ENCODE measurements around the gene ITFG1. TPM values are rescaled to one million over a fixed set of nuclear protein-coding genes. Genes with fewer than 3 reads are reported as not detected.

ITFG1 gene
- total RNA-seq, 1 experiment from 2014 or later, result 18.0 TPM

GRCh38 chr16:47375423-47375822 is 85.4 kb downstream of the ITFG1 start:
- Mint-ChIP-seq H3K4me3 (no peak overlapping the region), H3K36me3 (ENCODE audit: insufficient read depth in 1 of 3, low read depth in 3 of 3) (peaks cover 0 to 5% (median 0%) of the 10 kb centered on the region in 3 experiments; a peak in 1 of 7 replicates), H3K9me3 (no peaks in the 10 kb centered on the region), H3K27ac (no peak overlapping the region), H3K4me1 (peaks cover 20 to 21% of the 10 kb centered on the region in 2 experiments), H3K27me3 (ENCODE audit: low read depth) (no peaks in the 10 kb centered on the region)
- H3K18ac ChIP-seq (ENCODE audit: insufficient read length, low read depth, low read length), result no peak overlapping the region
- no peak for TF ChIP-seq CTCF (conservative IDR thresholded peaks at IDR 0.05)
- H3K23me2 ChIP-seq (ENCODE audit: insufficient read length, low read depth, low read length, poor library complexity, severe bottlenecking), result no peaks in the 10 kb centered on the region
- H3K14ac ChIP-seq (ENCODE audit: insufficient read depth, low read length), result no peak overlapping the region
- DNase-seq, result no peak
- WGBS (ENCODE audit: extremely low coverage, insufficient read length, low lambda C conversion rate), result no CpG with 5 or more reads among the region's 1 CpG
- no peak overlapping the region for H2AFZ ChIP-seq (ENCODE audit: low read length)
- H3K23ac ChIP-seq (ENCODE audit: insufficient read length, low read depth, low read length), result no peak overlapping the region
- no peak overlapping the region for H3K4ac ChIP-seq (ENCODE audit: low read depth, low read length)
- H3K9ac ChIP-seq (ENCODE audit: extremely low read depth, insufficient read length, low read length), result no peak overlapping the region
- H3K27ac ChIP-seq (ENCODE audit: insufficient read length, low read depth, low read length), result no peak overlapping the region
- no peak overlapping the region for H2BK12ac ChIP-seq (ENCODE audit: insufficient read length, low read depth, low read length)
- H4K91ac ChIP-seq (ENCODE audit: insufficient read length, low read depth, low read length), result no peak overlapping the region
- H4K5ac ChIP-seq (ENCODE audit: insufficient read length, low read depth, low read length), result no peak overlapping the region
- H3K27me3 ChIP-seq (ENCODE audit: insufficient read depth, low read length), result no peaks in the 10 kb centered on the region
- H2BK20ac ChIP-seq (ENCODE audit: low read depth, low read length, poor library complexity, severe bottlenecking), result no peak overlapping the region
- H2BK15ac ChIP-seq (ENCODE audit: low read depth, low read length), result no peak overlapping the region
- H4K8ac ChIP-seq (replicated peaks; ENCODE audit: insufficient read length, low read depth, low read length), result no peak overlapping the region
- no peaks in the 10 kb centered on the region for H4K20me1 ChIP-seq (ENCODE audit: control insufficient read depth, insufficient read depth, insufficient read length)
- H3T11ph ChIP-seq (ENCODE audit: low read length), result no peak overlapping the region
- no peak overlapping the region for H3K4me2 ChIP-seq (ENCODE audit: insufficient read depth, insufficient read length, low read length)
- H3K4me1 ChIP-seq (ENCODE audit: insufficient read depth, low read length), result peaks cover 4% of the 10 kb centered on the region; the same call in 1 of the 2 replicates
- H2BK120ac ChIP-seq (ENCODE audit: low read depth, low read length, poor library complexity, severe bottlenecking), result no peak overlapping the region
- no peak overlapping the region for H2BK5ac ChIP-seq (ENCODE audit: insufficient read length, low read length)
- H2AK5ac ChIP-seq (ENCODE audit: insufficient read length, low read length), result no peak overlapping the region
- no peaks in the 10 kb centered on the region for H3K79me1 ChIP-seq (ENCODE audit: insufficient read depth, low read depth, low read length, poor library complexity, severe bottlenecking)
- H3K9me3 ChIP-seq (ENCODE audit: control insufficient read depth, low read depth, low read length), result no peaks in the 10 kb centered on the region
- H3K79me2 ChIP-seq (ENCODE audit: insufficient read depth, low read length), result no peaks in the 10 kb centered on the region
- no peak overlapping the region for H3K56ac ChIP-seq (ENCODE audit: insufficient read length, low read depth, low read length)
